Adrenal gland (tissue), 5 donors: ENCODE results near the gene ARHGEF11.

Experiments used
- POLR2A ChIP-seq, 2 donors: fragments of 450-650 bp; IDR thresholded peaks; one replicate each; pipeline ENCODE4 v1.6.1; 2017; ENCODE audit warnings: antibody characterized with exemption in 2 of 2, mild to moderate bottlenecking in 2 of 2, moderate library complexity in 1 of 2
- TF ChIP-seq, protein P1 (sequence below), 6 experiments: fragments of 450-650 bp in 4 of 6; fragments of 200-600 bp in 2 of 6; sonication (generic) in 1 of 6; IDR thresholded peaks; 1 replicate in 5 of 6; 2 replicates in 1 of 6; pipeline versions ENCODE4 v1.5.1 to v1.8.0; 2016 to 2021; ENCODE audit warnings: antibody characterized with exemption in 6 of 6, mild to moderate bottlenecking in 2 of 6, moderate library complexity in 1 of 6
- donor health status: DM: no; HTN: no; CAD: no.

DNA sequence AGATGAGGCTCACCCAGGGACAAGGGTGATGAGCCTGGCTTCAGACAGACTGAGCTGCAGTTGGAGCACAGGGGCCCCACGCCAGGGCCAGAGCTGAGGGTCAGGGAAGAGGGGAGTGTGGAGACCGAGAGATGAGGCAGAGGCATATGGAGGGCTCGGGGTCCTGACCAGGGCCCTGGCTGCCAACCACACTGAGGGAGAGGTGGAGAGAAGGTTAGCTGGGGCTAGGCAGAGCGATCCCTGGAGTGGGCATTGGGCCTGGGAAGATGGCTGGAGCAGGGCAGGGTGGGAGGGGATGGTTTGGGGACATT, 144.0 kb downstream of the ARHGEF11 start:
- TF ChIP-seq, protein P1, sequence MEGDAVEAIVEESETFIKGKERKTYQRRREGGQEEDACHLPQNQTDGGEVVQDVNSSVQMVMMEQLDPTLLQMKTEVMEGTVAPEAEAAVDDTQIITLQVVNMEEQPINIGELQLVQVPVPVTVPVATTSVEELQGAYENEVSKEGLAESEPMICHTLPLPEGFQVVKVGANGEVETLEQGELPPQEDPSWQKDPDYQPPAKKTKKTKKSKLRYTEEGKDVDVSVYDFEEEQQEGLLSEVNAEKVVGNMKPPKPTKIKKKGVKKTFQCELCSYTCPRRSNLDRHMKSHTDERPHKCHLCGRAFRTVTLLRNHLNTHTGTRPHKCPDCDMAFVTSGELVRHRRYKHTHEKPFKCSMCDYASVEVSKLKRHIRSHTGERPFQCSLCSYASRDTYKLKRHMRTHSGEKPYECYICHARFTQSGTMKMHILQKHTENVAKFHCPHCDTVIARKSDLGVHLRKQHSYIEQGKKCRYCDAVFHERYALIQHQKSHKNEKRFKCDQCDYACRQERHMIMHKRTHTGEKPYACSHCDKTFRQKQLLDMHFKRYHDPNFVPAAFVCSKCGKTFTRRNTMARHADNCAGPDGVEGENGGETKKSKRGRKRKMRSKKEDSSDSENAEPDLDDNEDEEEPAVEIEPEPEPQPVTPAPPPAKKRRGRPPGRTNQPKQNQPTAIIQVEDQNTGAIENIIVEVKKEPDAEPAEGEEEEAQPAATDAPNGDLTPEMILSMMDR (IDR thresholded peaks at IDR 0.05), result no peak
- no peak for TF ChIP-seq POLR2A (IDR thresholded peaks at IDR 0.05)
